Globus pallidus (tissue), 1 donor: ENCODE results near the gene LTV1.

Experiments used
- DNase-seq: peaks from one replicate; pipeline ENCODE4 v3.0.0-alpha.2; 2015; ENCODE audit warnings: low spot score

Gene LTV1

DNA sequence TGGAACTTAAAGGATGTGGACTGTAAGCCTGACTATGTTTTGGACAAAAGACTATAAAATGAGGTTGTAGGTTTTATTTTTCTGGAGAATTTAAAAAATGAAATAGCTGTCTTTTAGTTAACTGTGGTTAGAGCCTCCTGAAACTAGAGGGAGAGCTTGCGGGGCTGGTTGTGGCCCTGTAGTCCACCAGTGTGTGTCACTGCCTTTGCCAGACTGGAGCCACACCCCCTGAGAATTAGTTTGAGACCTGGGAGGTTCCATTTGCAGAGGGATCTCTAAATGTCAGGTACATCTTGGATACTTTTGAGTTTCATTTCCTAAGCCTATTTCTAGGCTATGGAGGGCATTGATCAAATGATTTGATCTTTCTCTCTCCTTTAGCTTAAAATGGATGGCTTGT is 42.0 kb downstream of the LTV1 start:
- no peak for DNase-seq

DNA sequence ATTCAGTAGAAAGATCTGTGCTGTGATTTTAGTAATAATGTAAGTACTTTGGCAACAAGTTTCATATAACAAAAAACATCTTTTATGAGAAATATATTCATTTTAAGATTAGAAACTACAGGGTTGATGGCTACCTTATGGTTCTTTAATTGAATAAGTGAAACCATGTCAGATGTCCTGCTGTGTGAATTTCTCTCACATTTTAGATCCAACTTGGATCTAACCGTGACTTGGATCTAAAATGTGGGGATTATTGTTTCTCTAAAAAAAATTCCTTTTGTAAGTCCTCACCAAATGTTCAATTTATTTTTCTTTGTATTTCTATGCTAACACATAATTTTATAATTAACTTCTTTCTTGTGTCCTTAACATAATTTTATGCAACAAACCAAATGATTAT is 51.5 kb downstream of the LTV1 start:
- no peak for DNase-seq

DNA sequence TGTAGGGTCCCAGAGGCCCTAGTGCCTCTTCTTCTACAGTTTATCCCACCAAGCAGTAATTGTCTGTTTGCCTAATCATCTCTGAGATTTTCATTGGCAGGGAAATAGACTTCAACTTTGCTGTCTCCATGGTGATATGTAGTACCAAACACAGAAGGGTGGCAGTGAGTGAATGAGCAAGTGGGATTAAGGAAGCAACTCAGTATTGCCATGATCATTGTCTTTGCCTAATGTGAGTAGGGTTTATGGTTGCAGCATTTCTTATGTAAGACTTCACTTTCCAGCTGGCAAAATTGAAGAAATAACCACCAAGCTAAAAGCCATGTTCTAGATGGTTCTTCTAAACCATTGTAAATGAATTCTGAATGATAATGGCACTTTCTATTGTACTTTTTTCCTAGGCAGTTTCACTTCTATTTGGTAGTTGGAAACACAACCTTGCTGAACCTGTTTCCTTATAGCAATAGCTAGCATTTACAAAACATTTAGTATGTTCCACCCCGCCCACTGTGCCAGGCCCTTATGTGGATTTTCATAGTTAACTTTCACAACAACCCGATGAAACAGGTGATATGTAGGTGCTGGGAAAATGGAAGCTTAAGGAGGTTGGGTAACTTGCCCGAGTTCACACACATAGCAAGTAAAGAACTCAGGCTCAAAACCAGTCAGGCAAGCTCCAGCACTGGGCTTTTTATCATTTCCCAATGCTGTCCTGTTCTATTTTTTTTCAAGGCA is 53.2 kb downstream of the LTV1 start:
- no peak for DNase-seq

DNA sequence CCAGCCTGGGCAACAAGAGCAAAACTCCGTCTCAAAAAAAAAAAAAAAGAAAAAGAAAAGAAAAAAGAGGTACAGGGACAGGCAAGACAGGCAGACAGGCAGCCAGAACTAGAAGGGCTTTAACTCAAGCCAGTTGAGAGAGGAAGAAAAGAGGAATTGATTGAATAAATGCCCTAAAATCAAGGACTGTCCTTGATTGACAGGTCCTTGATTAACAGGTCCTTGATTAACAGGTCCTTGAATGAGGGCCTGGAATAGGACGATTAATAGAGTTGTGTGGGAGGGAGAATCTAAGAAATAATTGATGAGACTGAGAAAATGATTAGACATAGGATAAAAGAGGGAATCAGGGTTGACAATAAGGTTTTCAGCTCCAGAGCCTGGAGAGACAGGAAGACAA is 57.2 kb downstream of the LTV1 start:
- no peak for DNase-seq

DNA sequence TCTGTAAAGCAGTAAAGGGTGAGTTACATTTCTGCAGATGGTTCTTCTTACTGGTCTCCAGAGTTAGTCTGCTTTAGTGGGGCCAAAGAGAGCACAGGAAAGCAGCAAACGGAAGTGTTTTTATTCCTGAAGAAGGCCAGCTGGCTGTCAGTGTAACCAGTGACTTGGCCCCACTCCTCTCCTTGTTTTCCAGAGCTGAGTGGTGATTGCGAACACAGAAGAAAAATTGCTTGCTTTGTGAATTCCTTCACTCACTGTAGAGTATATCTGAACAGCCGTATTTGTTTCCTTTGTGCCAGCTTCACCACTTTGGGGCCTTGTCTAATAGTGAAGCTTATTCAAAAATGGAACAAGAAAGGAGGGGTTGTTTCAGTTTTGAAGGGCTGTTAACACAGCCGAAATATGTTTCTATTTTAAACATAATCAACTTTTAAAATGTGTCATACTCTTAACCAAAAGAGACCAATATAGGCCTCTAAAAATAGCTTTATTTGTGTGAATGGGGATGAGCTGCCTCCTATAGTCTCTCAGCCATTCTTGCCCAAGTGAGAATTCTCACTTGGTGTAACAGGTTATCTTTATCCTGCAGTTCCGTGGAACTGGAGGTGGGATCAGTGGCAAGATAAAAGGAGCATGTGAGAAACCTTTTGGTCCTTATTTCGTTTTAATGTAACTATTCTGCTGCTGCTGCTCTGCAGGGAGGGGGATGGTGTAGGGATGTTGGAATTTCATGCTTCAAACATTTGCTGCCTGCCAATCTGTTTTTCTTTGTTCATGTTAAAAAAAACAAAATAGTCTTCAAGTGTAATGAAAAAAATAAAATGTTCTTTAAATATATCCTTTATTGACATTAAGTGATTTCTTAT is 59.0 kb downstream of the LTV1 start:
- peak; percentile 7 for DNase-seq

DNA sequence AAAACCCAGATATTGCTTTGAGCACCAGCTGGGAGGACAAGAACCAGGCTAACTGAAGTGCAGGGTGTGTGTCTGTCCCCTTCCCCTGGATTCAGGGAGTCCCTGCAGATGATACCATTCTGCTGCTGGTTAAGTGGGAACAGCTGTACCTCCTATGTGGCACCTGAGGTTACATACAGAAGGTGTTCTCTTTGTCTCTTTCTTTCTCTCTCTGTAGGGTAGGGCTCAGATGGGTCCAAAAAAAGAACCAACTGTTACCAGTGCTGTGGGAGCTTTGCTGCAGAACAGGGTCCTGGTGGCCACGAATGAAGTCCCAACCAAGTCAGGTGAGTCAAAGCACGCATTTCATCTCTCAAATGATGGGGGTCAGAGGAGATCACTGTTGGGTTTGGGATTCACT is 59.7 kb downstream of the LTV1 start:
- no peak for DNase-seq

DNA sequence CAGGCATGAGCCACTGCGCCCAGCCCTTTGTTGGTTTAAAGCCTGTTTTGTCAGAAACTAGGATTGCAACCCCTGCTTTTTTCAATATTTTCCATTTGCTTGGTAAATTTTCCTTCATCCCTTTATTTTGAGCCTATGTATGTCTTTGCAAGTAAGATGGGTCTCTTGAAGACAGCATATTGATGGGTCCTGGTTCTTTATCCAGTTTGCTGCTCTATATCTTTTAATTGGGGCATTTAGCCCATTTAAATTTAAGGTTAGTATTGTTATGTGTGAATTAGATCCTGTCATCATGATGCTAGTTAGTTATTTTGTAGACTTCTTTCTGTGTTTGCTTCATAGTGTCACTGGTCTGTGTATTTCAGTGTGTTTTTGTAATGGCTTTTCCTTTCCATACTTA is 67.9 kb downstream of the LTV1 start:
- DNase-seq: no peak

DNA sequence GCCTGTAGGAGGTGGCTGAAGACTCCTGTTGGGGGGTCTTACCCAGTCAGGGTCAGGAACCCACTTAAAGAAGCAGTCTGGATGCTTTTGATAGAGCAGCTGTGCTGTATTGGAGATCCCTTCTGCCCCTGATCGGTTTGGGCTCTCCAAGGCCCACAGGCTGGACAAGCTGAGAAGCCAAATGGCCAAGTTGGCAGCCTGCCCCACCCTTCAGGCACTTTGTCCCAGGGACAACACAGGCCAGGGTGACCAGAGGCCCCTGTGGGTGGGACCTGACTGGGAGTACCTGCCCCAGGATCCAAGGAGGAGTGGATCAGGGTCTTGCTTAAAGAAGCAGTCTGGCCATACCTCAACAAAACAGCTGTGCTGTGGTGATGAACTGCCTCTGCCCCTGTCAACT is 69.5 kb downstream of the LTV1 start:
- no peak for DNase-seq
